AG09319 (cell line): Measurements from ENCODE around the gene GLA.

Experiments used
- DNase-seq: peaks from one replicate; pipeline ENCODE4 v3.0.0-alpha.2; 2010; ENCODE audit warnings: low read depth; ENCODE audit errors: extremely low read depth
- CTCF ChIP-seq: IDR thresholded peaks from 2 replicates; pipeline ENCODE4 v1.5.1; 2011; ENCODE audit warnings: low read depth, mild to moderate bottlenecking, inconsistent platforms, low read length, moderate library complexity

Gene GLA

GRCh38 chrX:101407748-101408531, at the start of gene GLA, which contains the start of gene HNRNPH2:
Gene GLA, minus strand, starts transcription at chrX:101407925. Its CDS starts 22 bp downstream, at chrX:101407903.
Gene HNRNPH2, plus strand, starts transcription at chrX:101408222. Its CDS starts 3,767 bp downstream, at chrX:101411989.
- no peak for TF ChIP-seq CTCF
- DNase-seq = peak; percentile 97

GRCh38 chrX:101452056-101452455, 44.3 kb upstream of the GLA start:
- DNase-seq = no peak
- no peak for TF ChIP-seq CTCF

DNA sequence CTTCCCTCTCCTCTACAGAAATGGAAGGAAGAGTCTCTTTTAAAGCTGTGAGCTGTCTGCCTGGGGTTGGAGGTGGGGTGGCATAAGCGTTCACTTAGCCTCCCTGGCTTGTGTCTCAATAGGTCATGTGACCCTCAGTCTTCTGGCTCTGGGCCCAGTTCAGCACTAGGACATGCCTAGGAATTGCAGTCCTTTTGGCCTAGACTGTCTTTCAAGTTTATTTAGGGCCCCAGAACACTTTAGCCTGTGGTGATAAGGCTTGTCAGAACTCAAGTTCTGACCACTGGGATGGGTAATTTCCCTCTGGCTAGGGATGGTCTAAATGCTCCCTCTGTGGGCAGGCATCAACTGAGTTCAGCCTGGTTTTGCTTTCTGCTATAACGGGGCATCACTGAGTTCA, 43.2 kb upstream of the GLA start:
- no peak for DNase-seq
- no peak for TF ChIP-seq CTCF

- TF ChIP-seq CTCF = no peak
- no peak for DNase-seq
Measured at GRCh38 chrX:101450085-101450484, 42.4 kb upstream of the GLA start.

DNA sequence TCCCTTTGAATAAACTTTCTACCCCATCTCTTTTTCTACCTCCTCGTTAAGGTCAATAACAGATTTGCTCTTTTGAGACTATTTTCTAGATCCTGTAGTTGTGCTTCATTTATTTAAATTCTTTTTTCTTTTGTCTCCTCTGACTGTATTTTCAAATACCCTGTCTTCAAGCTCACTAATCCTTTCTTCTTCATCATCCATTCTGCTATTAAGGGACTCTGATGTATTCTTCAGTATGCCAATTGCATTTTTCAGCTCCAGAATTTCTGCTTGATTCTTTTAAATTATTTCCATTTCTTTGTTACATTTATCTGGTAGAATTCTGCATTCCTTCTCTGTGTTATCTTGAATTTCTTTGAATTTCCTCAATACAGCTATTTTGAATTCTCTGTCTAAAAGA, 41.6 kb upstream of the GLA start:
- DNase-seq = no peak
- TF ChIP-seq CTCF = no peak

- no peak for TF ChIP-seq CTCF
- DNase-seq = no peak
Measured at GRCh38 chrX:101442085-101442484, 34.4 kb upstream of the GLA start.

DNA sequence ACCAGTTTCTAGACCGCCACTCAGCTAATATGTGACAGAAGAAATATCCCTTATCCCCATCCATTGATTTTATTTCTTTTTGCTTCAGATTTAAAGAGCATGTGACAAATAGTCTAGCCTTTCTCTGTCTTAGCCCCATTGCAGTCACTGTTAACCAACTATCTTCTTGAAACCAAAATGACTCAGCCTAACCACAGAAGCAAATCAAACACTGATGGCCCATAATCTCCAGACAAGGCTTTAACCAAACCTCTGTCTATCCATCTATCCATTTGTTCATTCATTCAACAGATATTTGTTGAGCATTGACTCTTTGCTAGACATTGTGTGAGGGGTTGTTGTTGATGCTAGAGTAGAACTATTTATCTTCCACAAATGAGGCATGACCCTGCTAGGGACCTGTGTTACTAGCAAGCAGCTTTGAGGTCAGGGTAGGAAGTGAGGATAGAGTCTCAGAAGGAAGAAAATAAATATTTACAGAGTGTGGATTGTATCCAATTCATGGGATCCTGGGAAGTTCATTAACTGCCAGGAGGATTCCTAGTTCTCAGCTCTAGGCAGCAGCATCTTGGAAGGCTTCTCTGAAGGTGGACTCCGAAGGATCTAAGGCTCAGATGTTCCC, 22.8 kb upstream of the GLA start:
- no peak for TF ChIP-seq CTCF
- DNase-seq = no peak
